ENCODE measurements around the gene DYRK1A.

- TF ChIP-seq POLR2AphosphoS5 (IDR thresholded peaks at IDR 0.05; ENCODE audit: low read depth, low read length) = no peak
- no peak for TF ChIP-seq POLR2A (IDR thresholded peaks at IDR 0.05; ENCODE audit: low read depth, low read length)
These were observed 141.1 kb downstream of the DYRK1A start for GRCh38 chr21:37507716-37508115.

All from GM12891 (cell line).